ENCODE measurements around the gene FSTL1. TPM values are rescaled to one million over a fixed set of nuclear protein-coding genes. Genes with fewer than 3 reads are reported as not detected.

The FSTL1 gene
- total RNA-seq, 1 donor from 2014 or later, result 217 TPM

Other genes starting within 250 kb of the FSTL1 start
- not detected for gene GPR156, start 165.8 kb downstream of the FSTL1 start, total RNA-seq
- 8.7 TPM for gene LRRC58, start 101.6 kb downstream of the FSTL1 start, total RNA-seq
- gene NDUFB4, start 145.3 kb upstream of the FSTL1 start, total RNA-seq, result 629 TPM
- gene HGD, start 231.2 kb upstream of the FSTL1 start, total RNA-seq, result not detected